ENCODE results near the gene TRH.
"Not testable (repeated sequence)": the region's sequence is repeated elsewhere in the genome, so short reads cannot be mapped to it uniquely, and the experiment has no call there.

Gene TRH

GRCh38 chr3:129965937-129966336, 8.6 kb upstream of the TRH start:
- DNase-seq (ENCODE audit: low spot score), result no peak

DNA sequence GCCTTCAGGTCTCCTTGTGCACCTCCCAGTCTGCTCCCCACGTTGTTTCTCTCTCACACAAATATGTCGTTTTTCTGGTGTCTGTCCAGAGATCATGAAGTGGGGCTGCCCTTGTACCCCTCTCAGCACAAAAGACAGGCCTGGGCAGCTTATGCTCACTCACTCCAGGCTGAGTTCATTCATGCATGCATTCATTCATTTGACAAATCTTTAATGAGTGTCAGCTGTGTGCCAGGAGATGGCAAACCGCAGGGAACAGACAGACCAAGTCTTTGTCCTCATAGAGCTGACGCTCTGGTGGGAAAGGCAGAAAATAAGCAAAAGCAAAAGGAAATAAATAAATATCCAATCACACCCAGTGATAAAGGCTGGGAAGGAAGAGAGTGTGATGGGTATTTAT, 7.6 kb upstream of the TRH start:
- DNase-seq (ENCODE audit: low spot score), result no peak

DNA sequence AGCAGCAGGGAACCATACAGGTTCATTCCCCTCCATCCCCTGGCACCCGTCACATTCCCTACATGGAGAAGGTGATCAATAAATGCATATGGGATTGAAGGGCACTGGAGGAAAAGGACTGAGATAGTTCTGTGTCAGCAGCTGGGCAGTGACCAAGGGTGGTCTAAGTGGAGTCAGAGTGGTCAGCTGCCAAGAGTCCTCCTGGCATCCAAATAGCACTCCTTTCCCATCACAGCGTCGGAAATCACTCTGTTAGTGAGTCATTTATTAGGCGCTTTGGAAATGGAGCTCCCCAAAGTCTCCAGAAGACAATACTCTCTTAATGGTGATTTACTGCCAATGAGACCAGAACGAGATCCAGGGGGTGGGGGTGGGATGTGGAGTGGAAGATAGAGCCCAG, 6.8 kb upstream of the TRH start:
- DNase-seq (ENCODE audit: low spot score), result no peak

DNA sequence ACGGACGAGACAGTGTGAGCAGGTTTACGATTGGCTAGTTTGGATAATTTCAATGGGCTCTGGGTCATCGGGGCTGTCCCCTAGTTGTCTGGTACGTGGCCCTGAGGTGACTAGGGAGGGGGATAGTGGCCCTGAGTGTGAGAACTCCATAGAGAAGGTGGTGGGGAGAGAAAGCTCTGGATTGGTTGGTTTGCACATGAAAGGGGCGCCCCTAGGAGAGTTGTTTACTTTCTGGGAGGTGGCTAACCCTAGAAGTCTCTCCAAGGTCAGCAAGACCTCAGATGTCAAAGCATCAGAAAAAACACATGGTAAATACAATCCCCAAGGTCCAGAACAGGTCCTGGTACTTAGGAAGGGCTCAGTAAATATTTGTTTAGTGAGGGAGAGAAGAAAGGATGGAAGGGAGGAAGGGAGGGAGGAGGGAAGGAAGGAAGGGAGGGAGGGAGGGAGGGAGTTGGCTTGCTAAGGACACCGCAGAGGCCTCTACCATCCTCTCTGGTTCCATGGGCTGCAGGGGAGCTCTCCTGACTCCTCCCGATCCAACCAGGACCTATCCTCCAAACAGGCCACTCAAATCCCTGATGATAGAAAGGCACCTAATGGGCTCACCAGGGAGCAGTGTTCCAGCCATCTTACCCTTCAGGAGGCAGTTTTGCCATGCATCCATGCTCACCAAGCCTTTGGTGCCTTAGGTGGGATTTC, 3.0 kb upstream of the TRH start:
- DNase-seq (ENCODE audit: low spot score), result no peak

DNA sequence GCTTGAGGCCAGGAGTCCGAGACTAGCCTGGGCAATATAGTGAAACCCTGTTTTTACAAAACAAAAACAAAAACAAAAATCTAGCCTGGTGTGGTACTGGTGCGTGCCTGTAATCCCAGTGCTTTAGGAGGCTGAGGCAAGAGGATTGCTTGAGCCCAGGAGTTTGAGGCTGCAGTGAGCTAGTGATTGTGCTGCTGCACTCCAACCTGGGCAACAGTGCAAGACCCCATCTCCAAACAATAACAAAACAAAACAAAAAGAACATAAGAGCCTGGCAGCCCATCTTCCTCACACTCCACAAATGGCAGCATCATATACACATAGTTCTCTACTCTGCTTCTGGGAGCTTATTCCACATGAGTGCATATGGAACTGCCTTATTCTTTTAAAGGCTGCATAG, 2.2 kb upstream of the TRH start:
- DNase-seq (ENCODE audit: low spot score), result no peak

GRCh38 chr3:129973853-129974563, 512 bp upstream of the TRH start:
- DNase-seq (ENCODE audit: low spot score), result no peak

DNA sequence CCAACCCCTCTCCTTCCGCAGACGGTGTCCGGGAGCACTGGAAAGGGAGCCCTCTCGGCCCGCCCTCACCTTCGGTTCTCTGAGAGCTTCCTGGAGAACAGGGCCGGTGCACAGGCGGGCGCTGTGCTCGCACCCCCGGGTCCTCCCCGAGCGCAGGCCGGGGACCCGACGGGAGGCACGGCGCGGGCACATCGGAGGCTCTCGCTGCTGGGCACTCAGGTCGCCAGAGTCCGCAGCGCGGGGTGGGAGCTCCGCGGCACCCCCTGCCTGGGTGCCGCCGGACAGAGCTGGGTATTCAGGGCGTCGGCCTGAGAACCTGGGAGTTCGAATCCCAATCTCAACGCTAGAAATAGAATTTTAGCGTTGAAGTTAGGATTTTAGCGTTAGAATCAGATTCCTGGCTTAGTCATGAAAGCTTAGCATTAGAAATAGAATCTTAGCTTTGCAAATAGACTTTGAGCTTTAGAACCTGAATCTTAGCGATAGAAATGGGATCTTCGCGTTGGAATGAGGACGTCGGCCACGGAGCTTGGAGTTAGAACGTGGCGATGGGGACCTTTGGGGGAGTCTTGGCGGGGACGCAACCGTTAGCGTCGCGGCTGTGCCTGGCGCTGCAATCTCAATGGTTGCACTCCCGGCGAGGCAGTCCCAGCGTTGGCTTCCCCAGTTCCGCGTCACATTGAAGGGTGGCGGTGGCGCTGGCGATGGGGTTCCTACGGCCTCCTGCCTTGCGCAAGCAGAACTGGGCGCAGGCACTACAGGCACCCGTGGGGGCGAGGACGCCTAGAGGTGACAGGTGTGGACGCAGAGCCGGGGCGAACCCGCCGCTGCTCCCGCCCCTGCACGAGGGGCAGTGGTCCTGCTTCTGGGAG, 549 bp downstream of the TRH start:
- no peak for DNase-seq (ENCODE audit: low spot score)

DNA sequence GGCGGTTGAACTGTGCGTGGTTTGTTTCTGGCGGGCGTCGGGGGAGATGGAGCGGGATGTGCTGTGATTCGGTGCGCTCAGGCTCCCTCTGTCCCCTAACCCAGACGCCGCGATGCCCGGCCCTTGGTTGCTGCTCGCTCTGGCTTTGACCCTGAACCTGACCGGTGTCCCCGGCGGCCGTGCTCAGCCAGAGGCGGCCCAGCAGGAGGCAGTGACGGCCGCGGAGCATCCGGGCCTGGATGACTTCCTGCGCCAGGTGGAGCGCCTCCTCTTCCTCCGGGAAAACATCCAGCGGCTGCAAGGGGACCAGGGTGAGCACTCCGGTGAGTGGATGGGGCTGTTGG, 1.2 kb downstream of the TRH start:
- DNase-seq (ENCODE audit: low spot score), result no peak

GRCh38 chr3:129976286-129976685, 1.8 kb downstream of the TRH start:
- no peak for DNase-seq (ENCODE audit: low spot score)

DNA sequence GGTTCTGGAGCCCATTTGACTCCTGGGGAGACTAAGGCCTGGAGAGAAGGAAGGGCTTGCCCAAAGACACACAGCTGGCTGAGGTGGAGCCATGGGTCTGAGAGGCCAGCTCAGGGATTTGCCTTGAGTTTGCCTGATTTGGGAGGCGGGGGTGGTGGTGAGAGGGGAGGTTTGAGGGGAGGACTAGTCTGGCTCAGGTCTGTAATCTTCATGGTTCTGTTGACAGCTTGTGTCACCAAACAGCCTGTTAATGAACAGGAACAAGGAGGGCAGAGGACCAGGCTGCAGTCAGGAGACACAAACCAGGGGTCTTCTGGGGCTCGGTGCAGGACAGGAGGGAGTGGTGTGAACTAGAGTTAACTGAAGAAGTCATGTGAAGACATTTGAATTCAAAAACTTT, 3.6 kb downstream of the TRH start:
- DNase-seq (ENCODE audit: low spot score), result no peak

GRCh38 chr3:129979905-129980304, 5.4 kb downstream of the TRH start:
- no peak for DNase-seq (ENCODE audit: low spot score)

DNA sequence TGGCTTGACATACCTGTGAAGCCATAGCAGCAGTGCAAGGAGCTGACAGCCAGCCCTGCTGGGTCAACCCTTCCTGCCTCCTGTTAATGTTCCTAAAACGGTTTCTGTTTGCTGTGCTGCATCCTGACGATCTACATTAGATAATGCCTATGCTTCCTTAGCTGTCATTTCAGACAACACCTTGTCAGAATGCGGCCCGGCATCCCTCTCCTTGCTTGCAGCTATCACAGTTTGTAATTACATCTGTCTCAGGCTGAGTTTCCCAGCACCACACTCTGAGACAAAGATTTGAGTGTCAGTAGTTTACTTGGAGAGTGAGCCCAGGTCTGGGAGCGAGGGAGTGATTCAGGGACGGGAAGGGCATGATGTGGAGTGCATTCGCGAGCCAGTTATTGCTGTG, 9.0 kb downstream of the TRH start:
- DNase-seq (ENCODE audit: low spot score), result no peak

- no peak for DNase-seq (ENCODE audit: low spot score)
Observed at GRCh38 chr3:129984125-129984524, 9.6 kb downstream of the TRH start.

- DNase-seq (ENCODE audit: low spot score), result no peak
Observed at GRCh38 chr3:129985113-129985512, 10.6 kb downstream of the TRH start.

DNA sequence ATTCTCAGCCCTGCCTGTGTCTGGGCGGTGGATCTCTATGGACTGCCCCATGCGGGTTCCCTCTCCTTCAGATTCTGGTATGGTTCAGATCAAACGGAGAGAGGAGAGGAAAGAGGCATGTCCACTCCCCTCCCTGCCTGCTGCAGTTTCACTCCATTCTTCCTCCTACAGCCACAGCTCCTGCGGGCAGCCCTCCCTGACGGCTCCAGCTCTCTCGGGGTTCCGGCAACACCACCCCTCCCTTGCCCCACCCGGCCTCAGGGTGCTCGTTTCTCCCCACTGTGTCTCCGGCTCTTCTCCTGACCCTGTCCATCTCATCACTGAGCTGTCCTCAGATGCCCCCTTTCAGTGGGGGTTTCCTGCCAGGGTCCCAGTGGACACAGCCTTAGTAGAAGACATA, 13.9 kb downstream of the TRH start:
- DNase-seq (ENCODE audit: low spot score), result no peak

DNA sequence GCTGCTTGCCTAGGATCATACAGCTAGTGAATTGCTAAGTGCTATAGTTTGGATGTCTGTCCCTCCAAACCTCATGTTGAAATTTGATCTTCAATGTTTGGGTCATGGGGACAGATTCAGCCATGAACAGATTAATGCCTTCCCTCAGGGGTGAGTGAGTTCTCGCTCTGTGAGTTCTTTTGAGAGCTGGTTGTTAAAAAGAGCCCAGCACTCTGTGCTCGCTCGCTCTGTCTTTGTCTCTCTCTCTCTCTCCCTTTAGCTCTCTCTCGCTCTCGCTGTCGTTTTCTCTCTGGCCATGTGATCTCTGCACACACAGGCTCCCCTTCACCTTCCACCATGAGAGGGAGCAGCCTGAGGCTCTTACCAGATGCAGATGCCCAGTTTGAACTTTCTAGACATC, 14.9 kb downstream of the TRH start:
- no peak for DNase-seq (ENCODE audit: low spot score)

GRCh38 chr3:129992781-129993180, 18.3 kb downstream of the TRH start:
- DNase-seq (ENCODE audit: low spot score), result no peak

GRCh38 chr3:129994883-129995559, 20.5 kb downstream of the TRH start:
- no peak for DNase-seq (ENCODE audit: low spot score)

GRCh38 chr3:129996073-129996472, 21.6 kb downstream of the TRH start:
- DNase-seq (ENCODE audit: low spot score), result no peak

- DNase-seq (ENCODE audit: low spot score), result not testable (repeated sequence)
Observed at GRCh38 chr3:129999176-129999575, 24.7 kb downstream of the TRH start.

- not testable (repeated sequence) for DNase-seq (ENCODE audit: low spot score)
Observed at GRCh38 chr3:130002666-130003598, 28.4 kb downstream of the TRH start.

All from pons (tissue), 1 donor.